Stimulated activated CD4-positive, alpha-beta T cell treated with anti-CD3 and anti-CD28 coated beads, Interleukin-2, amount 100 ng/mL, for 48 hours (primary cell): Measurements from ENCODE around the gene GPC3.
"Not testable (repeated sequence)": the region's sequence is repeated elsewhere in the genome, so short reads cannot be mapped to it uniquely, and the experiment has no call there.

Source experiments
- DNase-seq, 2 donors: peaks; one replicate each; pipeline ENCODE4 v3.0.0-alpha.2; 2020

GPC3 gene

DNA sequence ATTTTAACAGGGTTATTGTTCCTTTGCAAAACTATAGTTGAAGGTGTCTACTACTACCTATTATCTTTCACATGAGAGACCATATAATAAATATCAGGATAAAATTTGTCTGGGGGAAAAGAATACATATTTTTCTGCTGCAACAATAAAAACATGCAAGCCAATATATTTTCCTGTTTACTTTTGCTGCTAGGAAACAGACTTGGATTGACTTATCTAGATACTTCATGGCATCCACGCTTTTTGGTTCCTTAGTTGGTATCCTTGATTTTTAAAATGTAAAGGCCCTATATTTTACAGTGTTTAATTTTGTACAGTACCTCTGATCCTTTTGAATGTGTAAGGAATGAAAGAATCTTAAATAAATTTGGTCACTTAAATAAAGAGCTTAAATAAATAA lies 150.6 kb downstream of the GPC3 start:
- no peak for DNase-seq

DNA sequence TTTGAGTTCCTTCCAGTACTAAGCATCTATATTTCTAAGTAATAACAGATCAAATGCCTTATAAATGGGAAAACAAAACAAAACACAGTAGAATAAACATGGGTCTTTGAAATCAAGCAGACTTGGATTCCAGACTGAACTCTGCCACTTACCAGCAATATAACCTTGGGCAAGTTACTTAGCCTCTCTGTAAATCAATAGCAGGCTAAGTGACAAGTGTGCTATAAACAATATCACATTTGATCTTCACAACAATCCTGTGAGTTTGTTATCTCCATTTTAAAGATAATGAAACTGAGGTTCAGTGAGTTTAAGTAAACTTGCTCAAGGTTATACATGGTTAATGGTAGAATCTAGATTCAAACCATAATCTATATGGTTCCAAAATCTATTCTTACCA lies 165.8 kb downstream of the GPC3 start:
- no peak for DNase-seq

DNA sequence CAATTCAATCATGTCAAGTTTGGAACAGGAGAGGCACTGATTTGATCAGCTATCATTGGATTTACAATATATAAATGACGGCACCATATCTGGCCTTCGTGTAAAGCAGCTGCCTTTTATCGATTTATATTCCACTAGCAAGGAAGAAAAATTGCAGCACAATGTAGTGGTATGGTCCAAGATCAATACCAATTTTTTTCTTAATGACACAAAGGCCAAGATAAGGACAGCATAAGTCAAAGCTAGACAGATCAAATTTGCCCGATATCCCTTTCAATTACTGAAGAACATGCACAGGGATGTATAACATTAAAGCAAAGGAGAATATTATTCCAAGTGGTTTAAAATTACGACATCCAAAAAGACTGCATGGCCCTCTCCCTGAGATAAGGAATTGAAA lies 167.4 kb downstream of the GPC3 start:
- DNase-seq, result no peak

DNA sequence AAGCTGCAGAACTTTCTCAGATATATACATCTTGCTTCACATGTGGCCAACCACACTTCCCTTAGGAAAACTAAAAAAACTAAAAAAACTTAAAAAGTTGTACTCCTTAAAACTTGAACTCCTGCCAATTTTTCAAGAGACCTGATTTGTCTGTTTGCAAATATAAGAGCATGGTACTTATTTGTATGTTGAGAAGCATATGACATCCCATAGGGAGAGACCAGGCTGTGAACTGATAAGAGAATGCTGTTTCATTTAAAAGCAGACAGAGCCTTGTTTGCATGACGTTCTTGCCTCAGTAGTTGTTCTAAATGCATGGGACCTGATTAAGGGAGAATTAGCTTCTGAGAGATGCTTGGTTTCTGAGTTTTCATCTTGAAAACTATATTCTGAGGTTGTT lies 169.9 kb downstream of the GPC3 start:
- no peak for DNase-seq

DNA sequence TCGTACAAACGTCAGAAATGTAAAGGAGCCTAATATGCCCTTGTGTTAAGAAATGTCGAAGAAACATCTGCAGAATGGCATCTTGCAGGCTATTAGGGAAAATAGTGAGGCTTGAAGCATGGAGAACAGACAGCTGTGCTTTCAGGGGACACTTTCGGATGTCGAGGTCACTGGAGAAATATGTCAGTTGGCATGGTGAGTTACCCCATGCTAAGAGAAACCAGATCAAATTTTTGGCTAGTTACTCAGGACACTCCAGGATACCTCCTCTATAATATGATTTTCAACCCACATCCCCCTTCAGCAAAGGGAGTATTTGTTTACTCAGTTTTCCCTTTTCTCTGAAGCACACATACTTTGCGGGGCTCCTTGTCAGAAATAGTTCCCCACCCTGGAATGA lies 171.4 kb downstream of the GPC3 start:
- DNase-seq, result no peak

DNA sequence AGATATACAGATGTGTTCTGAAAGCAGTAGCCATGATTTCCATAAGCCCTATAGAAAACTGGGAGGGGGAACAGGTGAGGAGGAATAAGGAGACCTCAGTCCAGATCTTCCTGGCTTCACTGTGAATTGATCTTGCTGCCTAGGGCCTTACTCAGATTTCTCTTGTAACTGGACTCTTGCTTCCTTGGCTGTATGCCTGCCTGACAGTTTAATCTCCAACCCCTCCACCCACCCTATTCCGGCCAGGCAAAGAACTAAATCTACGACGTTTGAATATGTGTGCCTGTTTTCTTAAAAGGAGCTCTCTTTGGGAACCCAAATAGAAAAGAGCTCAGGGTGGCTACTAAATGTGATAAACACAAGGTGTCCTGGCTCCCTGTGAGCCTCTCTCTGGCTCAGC lies 173.0 kb downstream of the GPC3 start:
- DNase-seq, result no peak

DNA sequence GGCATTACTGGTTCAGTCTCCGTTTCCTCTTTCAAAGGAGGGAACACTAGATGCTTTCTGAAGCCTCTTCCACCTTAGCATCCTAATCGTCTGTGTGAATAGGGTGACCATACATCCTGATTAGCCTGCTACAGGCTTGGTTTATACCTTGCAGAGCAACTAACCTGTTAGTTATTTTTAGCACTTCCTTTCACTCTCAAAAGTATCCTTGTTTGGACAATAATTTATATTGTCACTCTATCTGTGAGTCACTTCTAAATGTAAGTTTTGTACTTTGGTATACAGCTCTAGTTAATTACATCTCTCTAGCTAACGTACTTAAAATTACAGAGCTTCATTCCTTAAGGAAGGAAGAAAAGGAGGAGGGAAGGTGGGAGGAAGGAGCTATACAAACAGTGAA lies 174.5 kb downstream of the GPC3 start:
- no peak for DNase-seq

DNA sequence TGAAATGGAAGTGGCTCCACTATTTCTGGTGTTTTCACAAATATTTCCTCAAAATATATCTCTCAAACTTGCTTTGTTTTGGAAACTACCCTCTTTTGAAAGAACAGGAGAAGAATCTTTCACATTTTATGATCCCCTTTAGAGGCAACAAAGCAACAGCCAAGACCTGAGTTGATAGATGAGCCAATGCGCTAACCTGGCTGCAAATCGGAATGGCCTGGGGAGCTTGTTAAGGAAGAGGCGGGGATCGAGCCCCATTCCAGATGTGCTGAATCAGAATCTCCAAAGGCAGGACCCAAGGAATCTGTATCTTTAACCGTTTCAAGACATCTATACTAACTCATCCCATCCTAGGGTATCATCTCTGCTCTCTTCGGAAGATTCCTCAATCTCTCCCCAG lies 181.3 kb downstream of the GPC3 start:
- DNase-seq, result no peak

DNA sequence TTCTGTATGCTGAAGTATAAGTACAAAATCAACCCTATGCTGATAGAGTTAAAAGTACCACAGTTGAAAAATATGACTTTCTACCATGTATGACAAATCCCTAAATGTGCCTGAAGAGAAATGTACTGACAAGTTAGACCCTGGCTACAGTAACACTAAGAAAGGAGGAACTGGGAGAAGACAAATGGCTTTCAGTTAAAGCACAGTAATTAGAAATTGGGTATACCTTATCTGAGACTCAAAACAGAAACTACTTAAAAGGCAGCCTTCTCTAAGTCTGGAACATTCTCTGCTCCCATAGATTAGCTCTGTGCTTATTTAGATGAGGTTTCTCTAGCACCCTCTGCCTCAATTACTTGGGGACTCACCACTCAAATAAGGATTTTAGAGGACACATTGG lies 189.1 kb downstream of the GPC3 start:
- no peak for DNase-seq

DNA sequence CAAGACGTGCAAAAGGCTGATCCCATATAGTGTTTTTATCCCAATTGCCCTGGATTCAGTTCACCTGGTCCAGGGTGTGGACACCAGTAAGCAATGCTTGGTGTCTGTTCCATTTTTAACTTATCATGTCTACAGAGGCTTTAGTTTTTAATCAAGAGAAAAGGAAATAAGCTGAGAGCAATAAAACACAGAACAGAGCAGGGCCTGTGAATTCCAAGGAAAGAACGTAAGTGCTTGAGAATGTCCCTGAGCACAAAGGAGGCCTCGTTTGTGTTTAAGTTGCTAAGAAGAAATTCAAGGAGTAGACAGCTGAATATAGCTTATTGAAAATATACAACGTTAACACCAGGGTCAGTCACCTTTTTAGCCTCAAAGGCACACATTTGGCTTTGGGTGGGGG lies 191.3 kb downstream of the GPC3 start:
- DNase-seq, result no peak

DNA sequence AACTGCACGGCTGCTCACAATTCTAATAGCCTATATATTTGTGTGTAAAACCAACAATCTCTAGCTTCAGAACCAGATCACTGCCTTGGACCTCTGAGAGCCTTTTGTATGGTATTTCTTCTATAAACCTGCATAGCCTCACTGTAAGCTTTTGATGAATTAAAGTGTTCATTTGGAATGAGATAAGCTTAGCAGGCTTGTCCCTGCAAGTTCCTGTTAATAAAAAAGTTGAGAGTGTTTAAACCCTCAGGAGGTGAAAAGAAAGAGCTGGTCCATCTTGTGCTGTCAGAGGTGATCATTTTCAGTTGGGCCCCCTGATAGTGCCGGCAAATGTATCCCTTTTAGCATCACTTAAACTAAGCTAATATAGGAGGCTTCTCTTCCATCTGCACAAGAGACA lies 191.8 kb downstream of the GPC3 start:
- no peak for DNase-seq

DNA sequence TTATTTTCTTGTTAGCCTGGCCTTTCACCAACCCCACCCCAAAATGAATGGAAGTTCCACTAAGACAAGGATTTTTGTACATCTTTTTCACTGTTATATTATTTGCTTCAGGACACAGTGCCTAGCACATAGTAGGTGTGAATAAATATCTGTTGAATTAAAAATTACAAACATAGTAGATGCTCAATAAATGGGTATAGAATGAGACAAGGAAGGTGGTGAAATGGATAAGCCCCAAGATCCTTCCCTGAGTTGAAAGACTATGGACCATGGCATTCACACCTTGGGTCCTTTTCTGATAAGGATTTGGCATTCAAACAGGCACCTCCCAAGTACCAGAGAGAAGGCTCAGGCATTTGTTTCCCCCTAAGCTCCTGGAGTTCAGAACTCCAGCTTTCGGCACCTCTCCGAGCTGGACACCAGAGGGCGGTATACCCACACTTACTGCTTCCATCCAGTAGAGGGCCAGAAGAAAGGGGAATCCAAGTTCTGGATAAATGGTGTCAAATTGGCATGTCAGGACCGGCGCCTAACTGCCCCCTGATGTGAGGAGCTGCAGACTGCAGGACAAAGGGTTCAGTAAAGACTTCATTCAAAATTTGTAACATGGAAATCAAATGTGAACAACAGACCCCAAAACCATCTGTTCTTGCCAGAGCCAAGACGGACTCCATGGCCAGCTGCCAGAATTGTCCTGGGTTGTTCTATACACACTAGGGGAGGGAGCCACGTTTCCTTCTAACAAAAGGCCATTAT lies 193.0 kb downstream of the GPC3 start:
- peak; percentile 53 to 63 for DNase-seq

DNA sequence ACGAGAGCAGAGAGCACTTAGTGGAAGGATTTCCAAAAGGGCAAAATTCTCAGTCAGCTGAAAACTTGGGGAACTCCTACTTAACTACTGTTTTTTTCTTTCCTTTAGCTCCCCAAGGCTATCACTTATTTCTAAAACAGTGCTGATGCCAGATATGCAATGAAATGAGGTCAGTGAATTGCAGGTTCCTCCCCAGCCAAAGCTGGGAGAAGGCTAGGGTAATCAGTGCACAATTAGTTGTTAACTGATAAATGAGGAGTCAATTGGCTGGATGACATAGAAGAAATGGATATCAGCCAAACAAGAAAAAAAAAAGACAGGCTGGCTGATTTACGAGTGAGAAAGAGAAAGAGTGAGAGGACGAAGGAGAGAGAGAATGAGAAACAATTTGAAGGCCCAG lies 195.6 kb downstream of the GPC3 start:
- DNase-seq, result no peak

DNA sequence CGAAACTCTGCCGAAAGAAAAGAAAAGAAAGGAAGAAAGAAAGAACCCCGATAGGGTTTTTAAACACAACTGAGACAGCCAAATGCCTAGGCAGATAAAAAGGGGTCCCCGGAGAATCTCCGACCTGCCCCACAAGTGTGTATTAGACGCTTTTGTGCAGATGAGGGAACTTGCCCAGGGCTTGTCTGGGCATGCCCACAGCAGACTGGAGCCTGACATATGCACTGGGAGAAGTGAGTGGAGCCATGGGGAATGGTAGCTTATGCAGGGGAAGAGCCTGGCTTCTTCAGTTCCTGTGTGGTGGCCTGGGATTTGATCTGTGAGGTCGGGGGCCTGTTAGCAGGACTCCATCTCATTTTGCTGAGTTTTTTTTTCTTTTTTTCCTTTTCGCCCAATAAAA lies 199.0 kb downstream of the GPC3 start:
- DNase-seq, result no peak

DNA sequence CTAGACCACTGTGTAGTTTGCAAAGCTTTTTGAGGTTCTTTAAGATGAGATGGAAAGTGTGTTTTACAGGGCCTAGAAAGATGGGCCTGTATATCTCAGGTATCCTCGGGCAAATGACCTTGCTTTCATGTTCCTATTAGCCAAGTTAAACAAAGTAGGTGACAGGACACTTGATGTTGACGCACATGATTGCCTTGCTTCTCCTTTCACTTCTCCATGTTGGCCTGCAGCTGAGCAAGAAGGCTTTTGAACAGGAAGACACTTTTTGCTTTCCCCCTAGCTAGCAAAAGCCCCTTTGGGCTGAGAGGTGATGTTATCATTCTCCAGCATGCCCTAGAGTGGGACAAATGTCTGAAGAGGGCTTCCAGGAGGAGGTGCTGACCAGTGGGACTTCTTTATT lies 202.1 kb downstream of the GPC3 start:
- no peak for DNase-seq

DNA sequence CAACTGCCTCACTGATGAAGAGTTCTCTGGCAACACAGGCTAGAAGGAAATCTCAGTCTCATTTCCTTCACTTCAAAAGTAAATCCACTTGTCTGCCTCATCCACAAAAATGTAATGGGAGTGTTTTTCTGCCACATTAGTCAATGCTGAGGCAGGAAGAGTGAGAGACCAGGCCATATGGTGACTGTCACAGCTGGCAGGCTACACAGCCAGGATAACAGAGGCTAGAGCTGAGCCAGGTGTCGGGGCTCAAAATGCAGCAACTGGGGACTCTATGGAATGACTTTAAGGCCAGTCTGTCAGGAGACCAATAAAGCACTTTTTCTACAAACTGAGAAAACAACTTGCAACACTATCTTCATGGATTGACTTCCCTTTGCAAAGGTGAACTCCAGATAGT lies 204.2 kb downstream of the GPC3 start:
- DNase-seq, result no peak

DNA sequence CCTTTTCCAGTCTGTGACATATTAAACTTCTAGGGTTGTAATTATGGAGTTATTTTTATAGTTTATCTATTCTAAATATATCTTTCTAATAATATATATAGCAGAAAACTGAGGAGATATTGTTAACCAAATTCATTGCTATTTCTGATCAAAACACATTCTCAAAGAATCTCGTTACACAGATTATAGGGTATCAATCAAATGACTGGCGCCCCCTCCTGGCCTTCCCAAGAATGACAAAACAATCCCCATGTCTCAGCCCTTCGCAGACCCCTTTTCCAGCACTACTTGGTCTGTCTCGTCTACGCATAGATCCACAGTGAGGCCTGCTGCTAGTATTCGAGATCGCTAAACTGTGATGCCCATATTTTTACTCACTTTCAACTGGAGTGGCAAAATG lies 209.3 kb downstream of the GPC3 start:
- peak; percentile 5 to 49 for DNase-seq

DNA sequence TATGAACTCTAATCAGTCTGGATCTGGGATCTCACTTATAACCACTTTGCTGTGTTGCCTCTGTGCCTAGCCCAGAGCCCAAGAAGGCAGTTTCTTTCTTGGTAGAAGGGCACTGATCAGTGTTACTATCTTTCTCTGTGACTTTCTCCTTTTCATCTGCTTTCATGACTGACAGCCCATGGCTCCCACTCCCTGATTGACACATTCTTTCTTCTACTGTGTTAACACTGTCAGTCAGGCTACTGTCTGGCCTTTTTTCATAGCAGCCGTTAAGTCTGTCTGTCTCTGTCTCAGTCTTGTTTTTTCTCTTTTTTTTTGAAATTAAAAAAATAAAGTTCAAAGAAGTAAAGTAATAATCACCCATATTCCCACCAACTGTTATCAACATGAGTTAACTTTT lies 210.6 kb downstream of the GPC3 start:
- no peak for DNase-seq

DNA sequence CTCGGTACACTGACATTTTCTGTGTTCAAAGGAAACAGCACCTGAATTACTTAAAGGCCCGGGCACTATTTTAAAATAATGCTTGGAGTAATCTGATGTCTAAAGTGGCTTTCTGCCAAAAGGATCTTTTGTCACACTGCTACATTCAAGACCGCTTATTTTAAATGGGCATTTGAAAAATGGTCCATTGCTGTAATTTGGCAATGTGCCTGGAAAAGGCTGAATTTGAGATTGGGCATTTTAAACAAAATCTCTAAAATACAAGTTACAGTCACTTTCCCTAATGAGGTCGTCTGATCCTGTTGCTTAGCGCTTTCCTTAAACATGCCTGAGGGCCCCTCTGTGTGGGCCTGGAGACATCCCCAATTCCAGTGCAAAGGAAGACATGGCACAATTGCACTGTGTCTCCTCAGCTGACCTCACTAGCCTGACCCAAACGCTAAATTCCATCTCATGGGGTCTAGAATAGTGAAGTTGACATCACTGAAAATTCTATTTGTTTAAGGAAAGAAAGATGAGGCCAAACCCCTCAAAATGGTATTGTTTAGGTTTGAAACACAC lies 214.2 kb downstream of the GPC3 start:
- no peak for DNase-seq

DNA sequence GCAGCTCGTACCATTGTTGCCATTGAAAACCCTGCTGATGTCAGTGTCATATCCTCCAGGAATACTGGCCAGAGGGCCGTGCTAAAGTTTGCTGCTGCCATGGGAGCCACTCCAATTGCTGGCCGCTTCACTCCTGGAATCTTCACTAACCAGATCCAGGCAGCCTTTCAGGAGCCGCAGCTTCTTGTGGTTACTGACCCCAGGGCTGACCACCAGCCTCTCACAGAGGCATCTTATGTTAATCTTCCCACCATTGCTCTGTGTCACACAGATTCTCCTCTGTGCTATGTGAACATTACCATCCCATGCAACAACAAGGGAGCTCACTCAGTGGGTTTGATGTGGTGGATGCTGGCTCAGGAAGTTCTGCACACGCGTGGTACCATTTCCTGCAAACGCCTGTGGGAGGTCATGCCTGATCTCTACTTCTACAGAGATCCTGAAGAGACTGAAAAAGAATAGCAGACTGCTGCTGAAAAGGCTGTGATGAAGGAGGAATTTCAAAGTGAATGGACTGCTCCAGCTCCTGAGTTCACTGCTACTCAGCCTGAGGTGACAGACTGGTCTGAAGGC lies 222.3 kb downstream of the GPC3 start:
- DNase-seq, result not testable (repeated sequence)

DNA sequence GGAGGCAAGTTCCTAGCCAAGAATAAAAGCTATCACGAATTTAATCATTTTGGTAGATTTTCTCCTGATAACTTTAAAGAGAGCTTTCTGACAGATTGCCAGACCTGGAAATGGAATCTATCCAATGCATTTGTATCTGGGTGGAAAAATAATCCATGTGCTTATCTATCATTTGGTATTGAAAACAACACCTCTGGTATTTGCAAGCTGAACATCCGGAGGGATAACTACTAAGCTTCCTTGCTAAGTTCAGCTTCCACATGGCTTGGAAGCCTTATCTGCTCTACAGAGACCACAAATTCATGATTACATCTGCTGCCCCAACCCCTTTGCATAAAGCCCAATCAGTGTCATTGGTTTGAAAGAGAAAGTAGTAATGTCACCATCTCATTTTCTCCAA lies 230.7 kb downstream of the GPC3 start:
- no peak for DNase-seq

DNA sequence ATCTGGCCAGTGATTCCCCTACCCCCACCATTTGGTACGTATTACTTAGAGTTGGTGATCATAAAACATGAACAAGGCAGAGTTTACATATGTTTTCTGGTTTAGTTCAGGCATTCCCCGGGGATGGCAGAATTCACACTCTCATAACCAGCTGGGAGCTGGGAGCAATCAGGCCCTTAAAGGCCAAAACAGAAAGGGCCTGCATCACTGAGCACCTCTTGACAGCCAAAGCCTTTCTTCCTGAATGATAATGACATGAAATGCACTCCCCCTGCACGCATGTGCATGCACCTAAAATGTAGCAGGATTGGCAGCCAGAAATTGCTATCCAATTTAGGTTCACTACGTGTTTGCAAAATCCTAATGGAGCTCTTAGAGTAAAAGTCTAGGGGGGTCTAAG lies 235.4 kb downstream of the GPC3 start:
- no peak for DNase-seq

DNA sequence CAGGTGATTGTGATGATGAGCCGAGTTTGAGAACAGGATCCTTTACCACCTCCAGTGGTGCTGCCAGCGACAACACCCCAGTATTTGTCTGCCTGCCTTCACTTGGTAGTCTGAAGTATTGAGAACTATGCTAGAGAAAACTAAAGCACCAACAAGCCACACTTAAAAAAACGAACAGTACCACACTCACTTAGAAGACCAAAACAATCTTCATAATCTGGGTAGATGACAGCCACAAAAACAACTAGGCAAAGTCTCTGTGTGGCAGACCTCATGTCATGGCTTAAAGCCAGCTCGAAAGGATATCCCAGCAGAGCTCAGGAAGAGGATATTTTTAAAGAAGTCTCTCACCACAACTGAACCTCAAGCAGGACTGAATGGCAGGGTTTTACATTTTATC lies 236.0 kb downstream of the GPC3 start:
- no peak for DNase-seq

DNA sequence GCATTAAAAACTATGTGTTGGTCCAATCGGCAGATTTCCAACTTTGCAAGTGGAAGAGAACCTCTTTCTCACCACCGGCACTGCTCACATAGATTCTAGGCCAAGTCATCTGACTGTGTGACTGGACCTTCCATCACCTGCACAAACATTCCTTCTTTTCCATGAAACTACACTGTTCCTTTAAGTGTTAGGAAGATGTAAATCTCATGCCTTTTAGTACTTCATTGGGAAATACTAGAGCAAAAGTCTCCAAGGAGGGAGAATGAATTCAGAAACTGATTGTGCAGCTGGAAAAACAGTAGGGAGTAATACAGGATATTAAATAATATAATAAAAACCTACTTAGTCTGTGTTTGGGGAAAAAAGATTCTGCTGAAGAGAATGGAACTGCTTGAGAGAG lies 238.2 kb downstream of the GPC3 start:
- no peak for DNase-seq

DNA sequence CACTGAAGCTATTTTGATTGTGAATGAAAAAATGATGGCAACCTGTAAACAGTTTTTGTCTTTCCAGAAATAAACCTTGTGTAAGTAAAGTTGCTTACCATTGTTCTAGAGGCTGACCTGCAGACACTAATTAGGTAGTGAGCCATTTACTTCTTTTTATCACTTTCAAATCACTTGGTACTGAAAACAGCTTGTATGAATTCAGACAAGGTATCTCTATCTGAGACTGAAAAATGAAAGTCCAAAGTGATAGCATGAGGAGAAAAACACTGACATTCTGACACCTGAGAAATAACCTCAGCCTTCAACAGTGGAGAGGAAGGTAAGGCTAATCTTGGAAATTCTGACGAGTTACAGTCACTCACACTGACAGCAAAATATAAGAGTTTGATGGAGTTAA lies 238.8 kb downstream of the GPC3 start:
- no peak for DNase-seq
